Right ventricle myocardium superior (tissue), 1 donor: Measurements from ENCODE around the gene AKR1C8. TPM values are rescaled to one million over a fixed set of nuclear protein-coding genes. Genes with fewer than 3 reads are reported as not detected.
"Not testable (repeated sequence)": the region's sequence is repeated elsewhere in the genome, so short reads cannot be mapped to it uniquely, and the experiment has no call there.

Experiments used
- ATAC-seq: fragments of 200-7000 bp; cut with Tn5 transposase; one replicate; pipeline ENCODE4 v1.9.1; 2020; ENCODE audit warnings: mild to moderate bottlenecking; ENCODE audit not compliant: poor library complexity
- DNase-seq: peaks from one replicate; pipeline ENCODE4 v3.0.0-alpha.2; 2020
- intact Hi-C: fragments of 100-400 bp; cut with DNase I; formaldehyde crosslinking; loops from one replicate; pipeline ENCODE4 v1.11.2; 2022
- total RNA-seq: library from RNA; stranded (reverse); fragmentation: NEBNext Ultra II Directional; extraction: Animal tissue kit (Norgen Biotek cat#: 25700); gene quantifications from one replicate; pipeline ENCODE4 v1.2.1, GENCODE V29; 2021
- donor health status: DM: no; HTN: yes; CAD: no; lungs with severe emphysema.

AKR1C8 gene
- total RNA-seq, 1 donor from 2014 or later, result not detected

GRCh38 chr10:5123886-5124285, 61.1 kb downstream of the AKR1C8 start:
- DNase-seq (no peak), ATAC-seq (no peak)
- intact Hi-C loops, result no loop called here

GRCh38 chr10:5119997-5120396, 65.0 kb downstream of the AKR1C8 start:
- DNase-seq, ATAC-seq, intact Hi-C loops: not testable (repeated sequence)

- ATAC-seq (no peak), DNase-seq (no peak)
- intact Hi-C loops, result no loop called here
Observed at GRCh38 chr10:5117026-5117425, 67.9 kb downstream of the AKR1C8 start.

GRCh38 chr10:5116621-5117020, 68.3 kb downstream of the AKR1C8 start:
- intact Hi-C loops, result no loop called here
- ATAC-seq, result no peak
- no peak for DNase-seq

- DNase-seq, intact Hi-C loops, ATAC-seq: not testable (repeated sequence)
Observed at GRCh38 chr10:5109861-5110260, 75.1 kb downstream of the AKR1C8 start.

GRCh38 chr10:5108658-5109416, 76.1 kb downstream of the AKR1C8 start:
- no peak for ATAC-seq
- DNase-seq, result no peak
- intact Hi-C loops, result no loop called here

GRCh38 chr10:5107860-5108526, 77.0 kb downstream of the AKR1C8 start:
- ATAC-seq (no peak), DNase-seq (no peak)
- intact Hi-C loops, result no loop called here

- no peak for ATAC-seq
- DNase-seq, result no peak
- intact Hi-C loops, result no loop called here
Observed at GRCh38 chr10:5106553-5106952, 78.4 kb downstream of the AKR1C8 start.

GRCh38 chr10:5105626-5106025, 79.3 kb downstream of the AKR1C8 start:
- ATAC-seq (no peak), DNase-seq (no peak)
- intact Hi-C loops, result no loop called here

Other genes with a start within 250 kb of the AKR1C8 start
- gene AKR1C1, start 221.7 kb downstream of the AKR1C8 start, total RNA-seq, result 31.4 TPM
- 25.5 TPM for gene AKR1C2, start 181.3 kb downstream of the AKR1C8 start, total RNA-seq
- gene AKR1C3, start 90.7 kb downstream of the AKR1C8 start, total RNA-seq, result 30.3 TPM
- gene AKR1C4, start 11.7 kb upstream of the AKR1C8 start, total RNA-seq, result not detected
- not detected for gene UCN3, start 179.8 kb upstream of the AKR1C8 start, total RNA-seq
- 0.11 TPM for gene TUBAL3, start 219.7 kb upstream of the AKR1C8 start, total RNA-seq
- 15.6 TPM for gene NET1, start 227.4 kb upstream of the AKR1C8 start, total RNA-seq